ENCODE measurements around the gene FRMD1. TPM values are rescaled to one million over a fixed set of nuclear protein-coding genes. Genes with fewer than 3 reads are reported as not detected.

FRMD1 gene
- total and polyA plus RNA-seq, 2 experiments from 2014 or later = 0.07 TPM; not detected in 1

DNA sequence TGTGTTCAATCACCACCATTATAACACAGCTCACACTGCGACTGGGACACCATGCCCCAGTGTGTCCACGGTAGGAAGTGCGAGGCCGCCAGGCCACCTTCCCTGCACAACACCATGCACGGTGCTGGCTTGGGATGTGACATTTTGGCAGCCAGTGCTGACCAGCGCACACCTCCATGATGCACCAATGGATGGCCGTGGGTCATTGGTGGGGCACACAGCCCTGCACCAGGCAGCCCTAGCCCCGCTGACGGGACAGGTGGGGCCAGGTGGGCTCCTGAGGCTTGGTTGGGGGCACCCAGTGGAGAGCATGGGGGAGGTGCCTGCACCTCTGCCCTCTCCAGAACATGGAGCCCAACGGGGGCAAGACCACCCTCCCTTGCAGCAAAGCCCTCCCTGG, 18.2 kb upstream of the FRMD1 start:
- no peak overlapping the region for H3K27ac ChIP-seq
- no peaks in the 10 kb centered on the region for H4K20me1 ChIP-seq (ENCODE audit: insufficient read depth, poor library complexity, severe bottlenecking)
- no peaks in the 10 kb centered on the region for H3K4me1 ChIP-seq (ENCODE audit: insufficient read depth)
- no peaks in the 10 kb centered on the region for H3K9me2 ChIP-seq (replicated peaks; ENCODE audit: insufficient read depth)
- H3K4me2 ChIP-seq = no peak overlapping the region
- H3K79me2 ChIP-seq = no peaks in the 10 kb centered on the region
- no peak for DNase-seq (ENCODE audit: low spot score)
- no peak for TF ChIP-seq EZH2phosphoT487 (IDR thresholded peaks at IDR 0.05; ENCODE audit: low read depth, severe bottlenecking, unreplicated experiment)
- no peak for TF ChIP-seq EZH2 (IDR thresholded peaks at IDR 0.05; ENCODE audit: borderline replicate concordance)
- TF ChIP-seq, protein P1, sequence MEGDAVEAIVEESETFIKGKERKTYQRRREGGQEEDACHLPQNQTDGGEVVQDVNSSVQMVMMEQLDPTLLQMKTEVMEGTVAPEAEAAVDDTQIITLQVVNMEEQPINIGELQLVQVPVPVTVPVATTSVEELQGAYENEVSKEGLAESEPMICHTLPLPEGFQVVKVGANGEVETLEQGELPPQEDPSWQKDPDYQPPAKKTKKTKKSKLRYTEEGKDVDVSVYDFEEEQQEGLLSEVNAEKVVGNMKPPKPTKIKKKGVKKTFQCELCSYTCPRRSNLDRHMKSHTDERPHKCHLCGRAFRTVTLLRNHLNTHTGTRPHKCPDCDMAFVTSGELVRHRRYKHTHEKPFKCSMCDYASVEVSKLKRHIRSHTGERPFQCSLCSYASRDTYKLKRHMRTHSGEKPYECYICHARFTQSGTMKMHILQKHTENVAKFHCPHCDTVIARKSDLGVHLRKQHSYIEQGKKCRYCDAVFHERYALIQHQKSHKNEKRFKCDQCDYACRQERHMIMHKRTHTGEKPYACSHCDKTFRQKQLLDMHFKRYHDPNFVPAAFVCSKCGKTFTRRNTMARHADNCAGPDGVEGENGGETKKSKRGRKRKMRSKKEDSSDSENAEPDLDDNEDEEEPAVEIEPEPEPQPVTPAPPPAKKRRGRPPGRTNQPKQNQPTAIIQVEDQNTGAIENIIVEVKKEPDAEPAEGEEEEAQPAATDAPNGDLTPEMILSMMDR (IDR thresholded peaks at IDR 0.05; ENCODE audit: poor library complexity) = no peak
- H3K36me3 ChIP-seq (replicated peaks; ENCODE audit: insufficient read depth, low read depth) = no peaks in the 10 kb centered on the region
- no peak overlapping the region for H2AFZ ChIP-seq
- no peaks in the 10 kb centered on the region for H3K27me3 ChIP-seq
- no peak overlapping the region for H3K4me3 ChIP-seq
- H3K9me3 ChIP-seq (ENCODE audit: low read depth) = no peaks in the 10 kb centered on the region
- WGBS (ENCODE audit: low lambda C conversion rate, missing lambda C conversion rate) = 93% methylated on average over 10 of the region's 10 CpGs

GRCh38 chr6:168096271-168096764, 17.3 kb upstream of the FRMD1 start:
- TF ChIP-seq EZH2phosphoT487 (IDR thresholded peaks at IDR 0.05; ENCODE audit: low read depth, severe bottlenecking, unreplicated experiment) = no peak
- no peak for TF ChIP-seq EZH2 (IDR thresholded peaks at IDR 0.05; ENCODE audit: borderline replicate concordance)
- TF ChIP-seq, protein P1 (IDR thresholded peaks at IDR 0.05; ENCODE audit: poor library complexity) = no peak
- no peaks in the 10 kb centered on the region for H3K9me2 ChIP-seq (replicated peaks; ENCODE audit: insufficient read depth)
- H3K9me3 ChIP-seq (ENCODE audit: low read depth) = no peaks in the 10 kb centered on the region
- no peaks in the 10 kb centered on the region for H3K36me3 ChIP-seq (replicated peaks; ENCODE audit: insufficient read depth, low read depth)
- no peaks in the 10 kb centered on the region for H3K4me1 ChIP-seq (ENCODE audit: insufficient read depth)
- no peak overlapping the region for H2AFZ ChIP-seq
- 80% methylated on average over 13 of the region's 13 CpGs for WGBS (ENCODE audit: low lambda C conversion rate, missing lambda C conversion rate)
- H4K20me1 ChIP-seq (ENCODE audit: insufficient read depth, poor library complexity, severe bottlenecking) = no peaks in the 10 kb centered on the region
- no peak overlapping the region for H3K27ac ChIP-seq
- no peaks in the 10 kb centered on the region for H3K79me2 ChIP-seq
- no peak overlapping the region for H3K4me3 ChIP-seq
- no peak overlapping the region for H3K4me2 ChIP-seq
- no peaks in the 10 kb centered on the region for H3K27me3 ChIP-seq
- DNase-seq (ENCODE audit: low spot score) = no peak

- Histone ChIP-seq H3K27ac (no peak overlapping the region), H2AFZ (no peak overlapping the region), H3K79me2 (no peaks in the 10 kb centered on the region), H3K4me3 (no peak overlapping the region), H3K9me2 (replicated peaks; ENCODE audit: insufficient read depth) (no peaks in the 10 kb centered on the region), H3K27me3 (no peaks in the 10 kb centered on the region), H3K4me1 (ENCODE audit: insufficient read depth) (no peaks in the 10 kb centered on the region), H3K4me2 (no peak overlapping the region), H4K20me1 (ENCODE audit: insufficient read depth, poor library complexity, severe bottlenecking) (no peaks in the 10 kb centered on the region), H3K36me3 (replicated peaks; ENCODE audit: insufficient read depth, low read depth) (no peaks in the 10 kb centered on the region), H3K9me3 (ENCODE audit: low read depth) (no peaks in the 10 kb centered on the region)
- WGBS (ENCODE audit: low lambda C conversion rate, missing lambda C conversion rate) = 86% methylated on average over 14 of the region's 14 CpGs
- DNase-seq (ENCODE audit: low spot score) = no peak
- TF ChIP-seq, protein P1 (IDR thresholded peaks at IDR 0.05; ENCODE audit: poor library complexity) = no peak
- TF ChIP-seq EZH2phosphoT487 (IDR thresholded peaks at IDR 0.05; ENCODE audit: low read depth, severe bottlenecking, unreplicated experiment) (no peak), EZH2 (IDR thresholded peaks at IDR 0.05; ENCODE audit: borderline replicate concordance) (no peak)
Observed at GRCh38 chr6:168095716-168096250, 16.8 kb upstream of the FRMD1 start.

Measured in hepatocyte (in vitro differentiated cells).